ENCODE data around the gene GRK6.

Gene GRK6

DNA sequence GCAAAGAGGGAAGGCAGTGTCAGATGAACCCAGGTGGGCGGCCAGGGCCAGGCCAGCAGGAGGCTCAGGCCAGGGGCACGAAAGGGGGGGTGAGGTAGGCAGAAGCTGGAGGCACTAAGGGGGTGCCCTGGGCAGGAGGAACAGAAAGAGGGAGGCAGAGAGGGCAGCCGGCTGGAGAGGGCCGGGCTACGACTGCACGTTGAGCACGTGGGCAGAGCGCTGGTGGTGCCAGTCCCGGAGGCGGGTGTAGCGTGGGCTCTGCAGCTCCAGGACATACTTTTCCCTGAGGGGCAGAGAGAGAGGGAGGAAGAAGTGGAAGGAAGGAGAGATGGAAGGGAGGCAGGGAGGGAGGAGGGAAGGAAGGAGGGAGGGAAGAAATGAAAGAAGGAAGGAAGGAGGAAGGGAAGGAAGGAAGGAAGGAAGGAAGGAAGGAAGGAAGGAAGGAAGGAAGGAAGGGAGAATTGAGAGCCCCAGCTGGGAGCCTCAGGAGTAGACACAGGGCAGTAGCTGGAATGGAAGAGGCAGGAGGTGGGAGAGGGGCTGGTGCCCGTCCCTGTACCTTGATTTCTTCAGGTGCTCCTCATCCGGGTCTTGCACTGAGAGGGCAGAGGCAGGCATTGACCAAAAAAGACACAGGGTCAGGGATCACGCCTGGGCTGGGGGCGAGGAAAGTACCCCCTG lies 64.0 kb downstream of the GRK6 start:
- DNase-seq = no peak

DNA sequence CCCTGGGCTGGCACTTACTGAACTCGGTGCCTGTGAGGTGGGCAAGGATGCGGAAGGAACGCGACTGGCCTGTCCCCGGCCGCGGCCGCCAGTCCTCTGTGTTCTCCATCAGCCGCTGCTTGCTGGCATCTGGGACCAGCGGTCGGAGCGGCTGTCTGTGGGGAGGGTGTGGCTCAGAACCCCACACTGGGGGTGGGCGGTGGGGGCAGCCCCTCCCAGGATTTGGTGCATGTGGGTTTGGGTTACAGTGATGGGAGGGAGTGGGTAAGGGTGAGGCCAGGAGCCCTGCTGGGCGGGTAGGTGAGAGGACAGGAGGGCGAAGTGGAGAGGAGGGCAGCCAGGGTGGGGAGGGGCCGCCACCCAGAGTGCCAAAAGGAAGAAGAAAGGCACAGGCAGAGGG lies 64.5 kb downstream of the GRK6 start:
- DNase-seq = no peak

DNA sequence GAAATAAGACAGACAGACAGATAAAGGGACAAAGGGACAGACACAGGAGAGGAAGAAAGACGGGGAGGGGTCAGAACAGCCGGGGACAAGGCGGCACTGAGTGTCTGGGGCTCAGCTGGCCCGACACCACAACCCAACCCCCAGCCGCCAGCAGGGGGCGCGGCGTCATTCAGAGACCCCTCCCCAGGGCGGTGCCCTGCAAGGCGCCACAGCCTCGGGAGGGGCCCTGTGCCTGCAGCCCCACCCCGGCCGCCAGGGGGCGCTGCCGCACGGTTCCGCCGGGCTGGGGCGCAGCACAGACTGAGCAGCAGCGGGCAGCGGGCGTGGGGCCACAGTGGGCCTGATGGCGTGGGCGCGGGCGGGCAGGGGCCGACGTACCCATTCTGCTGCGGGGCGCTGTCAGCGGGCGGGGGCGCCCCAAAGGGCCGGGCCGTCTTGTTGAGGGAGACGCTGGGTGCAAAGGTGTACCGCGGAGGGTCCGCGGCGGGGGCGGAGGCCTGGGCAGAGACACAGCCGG lies 65.0 kb downstream of the GRK6 start:
- no peak for DNase-seq

DNA sequence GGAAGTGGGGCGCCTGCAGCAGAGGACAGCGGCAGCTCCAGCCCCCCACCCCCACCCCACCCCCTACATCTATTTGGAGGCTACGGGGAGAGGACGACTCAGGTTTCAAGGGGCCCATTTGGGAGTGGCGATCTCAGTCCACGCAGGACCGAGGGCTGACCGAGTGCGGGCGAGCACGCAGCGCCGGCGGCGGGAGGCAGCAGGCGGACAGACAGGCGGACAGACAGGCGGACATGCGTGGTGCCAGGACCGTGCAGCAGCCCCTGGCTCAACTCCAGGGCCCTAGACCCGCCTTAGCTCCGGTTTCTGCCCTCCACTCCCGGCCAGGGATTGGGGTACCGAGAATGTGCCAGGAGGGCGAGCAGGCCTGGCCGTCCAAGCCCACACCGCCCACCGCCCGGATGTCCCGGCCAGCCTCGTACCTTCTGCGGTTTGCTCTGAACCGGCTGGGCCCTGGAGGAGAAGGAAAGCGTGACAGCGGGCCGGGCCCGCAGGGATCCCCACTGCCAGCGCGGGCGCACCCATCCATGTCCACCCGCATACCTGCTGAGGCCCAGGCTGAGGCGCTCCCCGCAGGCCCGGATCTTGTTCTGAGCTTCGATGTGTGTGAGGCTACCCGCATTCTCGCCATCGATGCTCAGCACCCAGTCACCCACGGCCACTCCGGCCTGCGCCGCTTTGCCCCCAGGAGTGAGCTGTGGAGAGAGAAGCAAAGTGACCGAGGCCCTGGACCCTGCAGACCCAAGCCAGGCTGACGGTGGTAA lies 65.7 kb downstream of the GRK6 start:
- DNase-seq = no peak

All from NCI-H748 treated with DMSO at 0.1 percent for 48 hours (cell line).